ENCODE measurements around the gene SGMS1.
"Not testable (repeated sequence)": the region's sequence is repeated elsewhere in the genome, so short reads cannot be mapped to it uniquely, and the experiment has no call there.

DNA sequence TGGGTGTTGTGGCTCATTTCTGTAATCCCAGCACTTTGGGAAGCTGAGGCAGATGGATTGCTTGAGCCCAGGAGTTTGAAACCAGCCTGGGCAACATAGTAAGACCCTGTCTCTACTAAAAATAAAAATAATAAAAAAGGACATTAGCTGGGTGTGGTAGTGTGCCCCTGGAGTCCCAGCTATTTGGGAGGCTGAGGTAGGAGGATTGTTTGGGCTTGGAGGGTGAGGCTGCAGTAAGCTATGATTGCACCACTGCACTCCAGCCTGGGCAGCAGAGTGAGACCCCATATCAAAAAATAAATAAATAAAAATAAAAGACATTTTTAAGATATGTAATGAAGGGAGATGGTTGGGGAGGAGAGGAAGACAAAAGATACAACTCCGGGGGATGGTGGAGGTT, 23.6 kb upstream of the SGMS1 start:
- not testable (repeated sequence) for TF ChIP-seq SUZ12 (IDR thresholded peaks at IDR 0.05; ENCODE audit: extremely low read depth, insufficient read depth, insufficient read length); YY1 (IDR thresholded peaks at IDR 0.05; ENCODE audit: insufficient read depth, insufficient read length); ZNF274 (IDR thresholded peaks at IDR 0.05; ENCODE audit: low read depth, low read length)

All from NT2/D1 (cell line).